Right lobe of liver (tissue), 4 donors: ENCODE measurements around the gene LRRK2.

Experiments used
- POLR2A ChIP-seq: fragments of 450-650 bp; IDR thresholded peaks from one replicate; pipeline ENCODE4 v1.6.1; 2017; ENCODE audit warnings: antibody characterized with exemption, mild to moderate bottlenecking
- TF ChIP-seq, protein P1 (sequence below), 4 donors: fragments of 200-600 bp in 3 of 4; fragments of 450-650 bp in 1 of 4; IDR thresholded peaks; one replicate each; pipeline versions ENCODE4 v1.5.1 to v1.8.0; 2016 to 2022; ENCODE audit warnings: antibody characterized with exemption in 4 of 4, mild to moderate bottlenecking in 2 of 4
- donor health status: DM: no; HTN: no; CAD: no.
- donor health status: DM: no; HTN: no; CAD: no.
- donor health status: DM: no; HTN: yes; CAD: no.

DNA sequence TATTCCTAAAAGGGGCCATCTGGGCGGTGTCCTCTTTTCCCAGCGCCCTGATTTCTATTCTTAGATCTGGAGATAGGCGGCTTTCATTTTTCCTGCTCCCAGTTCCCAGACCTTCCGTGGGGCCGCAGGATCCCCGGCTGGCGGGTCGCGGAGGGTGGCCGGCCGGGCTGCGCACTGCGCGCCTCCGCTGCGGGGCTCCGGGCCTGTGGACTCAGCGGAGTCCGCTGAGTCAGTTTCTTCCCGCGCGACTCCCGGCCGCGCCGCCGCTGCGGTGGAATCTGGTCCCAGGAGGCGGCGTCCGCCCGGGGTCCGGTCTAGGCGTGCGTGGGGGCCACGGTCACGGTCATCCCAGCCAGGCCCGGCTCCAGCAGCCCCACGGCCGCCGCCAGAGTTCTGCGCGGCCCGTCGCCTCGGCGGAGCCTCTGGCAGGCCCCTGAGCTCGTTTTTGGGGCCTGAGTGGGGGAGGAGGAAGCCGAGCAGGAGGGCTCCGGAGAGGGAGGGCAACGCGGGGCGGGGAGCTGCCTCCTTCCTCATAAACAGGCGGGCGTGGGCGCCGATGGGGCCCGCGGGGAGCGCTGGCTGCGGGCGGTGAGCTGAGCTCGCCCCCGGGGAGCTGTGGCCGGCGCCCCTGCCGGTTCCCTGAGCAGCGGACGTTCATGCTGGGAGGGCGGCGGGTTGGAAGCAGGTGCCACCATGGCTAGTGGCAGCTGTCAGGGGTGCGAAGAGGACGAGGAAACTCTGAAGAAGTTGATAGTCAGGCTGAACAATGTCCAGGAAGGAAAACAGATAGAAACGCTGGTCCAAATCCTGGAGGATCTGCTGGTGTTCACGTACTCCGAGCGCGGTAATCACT lies at the start of gene LRRK2:
- TF ChIP-seq, protein P1, sequence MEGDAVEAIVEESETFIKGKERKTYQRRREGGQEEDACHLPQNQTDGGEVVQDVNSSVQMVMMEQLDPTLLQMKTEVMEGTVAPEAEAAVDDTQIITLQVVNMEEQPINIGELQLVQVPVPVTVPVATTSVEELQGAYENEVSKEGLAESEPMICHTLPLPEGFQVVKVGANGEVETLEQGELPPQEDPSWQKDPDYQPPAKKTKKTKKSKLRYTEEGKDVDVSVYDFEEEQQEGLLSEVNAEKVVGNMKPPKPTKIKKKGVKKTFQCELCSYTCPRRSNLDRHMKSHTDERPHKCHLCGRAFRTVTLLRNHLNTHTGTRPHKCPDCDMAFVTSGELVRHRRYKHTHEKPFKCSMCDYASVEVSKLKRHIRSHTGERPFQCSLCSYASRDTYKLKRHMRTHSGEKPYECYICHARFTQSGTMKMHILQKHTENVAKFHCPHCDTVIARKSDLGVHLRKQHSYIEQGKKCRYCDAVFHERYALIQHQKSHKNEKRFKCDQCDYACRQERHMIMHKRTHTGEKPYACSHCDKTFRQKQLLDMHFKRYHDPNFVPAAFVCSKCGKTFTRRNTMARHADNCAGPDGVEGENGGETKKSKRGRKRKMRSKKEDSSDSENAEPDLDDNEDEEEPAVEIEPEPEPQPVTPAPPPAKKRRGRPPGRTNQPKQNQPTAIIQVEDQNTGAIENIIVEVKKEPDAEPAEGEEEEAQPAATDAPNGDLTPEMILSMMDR (IDR thresholded peaks at IDR 0.05), result peak in 1 of 4 donors; percentile 7
- TF ChIP-seq POLR2A, result peak; percentile 87
